Osteoblast (primary cell): ENCODE measurements around the gene SMC6. TPM values are rescaled to one million over a fixed set of nuclear protein-coding genes. Genes with fewer than 3 reads are reported as not detected.
A peak's percentile ranks its signal among the peaks of the same experiment; 100 is the strongest.

ENCODE experiments used
- DNase-seq: peaks from one replicate; pipeline ENCODE4 v3.0.0; 2011; ENCODE audit warnings: low spot score, mixed read lengths; ENCODE audit not compliant: insufficient read length; ENCODE audit errors: missing footprints
- H2AFZ ChIP-seq: 2 replicates; pipeline ENCODE4 v1.6.0; 2011; ENCODE audit warnings: mild to moderate bottlenecking, low read length
- H3K27ac ChIP-seq: 2 replicates; pipeline ENCODE4 v1.5.1; 2011; ENCODE audit warnings: mild to moderate bottlenecking, low read depth, low read length, moderate library complexity
- H3K27me3 ChIP-seq: 2 replicates; pipeline ENCODE4 v1.6.0; 2012; ENCODE audit warnings: mild to moderate bottlenecking, control low read depth, inconsistent platforms, low read length, moderate library complexity; ENCODE audit not compliant: insufficient read depth
- H3K36me3 ChIP-seq: 2 replicates; pipeline ENCODE4 v1.5.1; 2011; ENCODE audit warnings: mild to moderate bottlenecking, low read length, control low read depth, moderate library complexity; ENCODE audit not compliant: insufficient read depth
- H3K4me1 ChIP-seq: 2 replicates; pipeline ENCODE4 v1.5.1; 2011; ENCODE audit warnings: mild to moderate bottlenecking, low read length, control low read depth, moderate library complexity; ENCODE audit not compliant: insufficient read depth
- H3K4me2 ChIP-seq: 2 replicates; pipeline ENCODE4 v1.6.0; 2011; ENCODE audit warnings: mild to moderate bottlenecking, low read length; ENCODE audit not compliant: insufficient read depth
- H3K4me3 ChIP-seq: fragments of 200-600 bp; sonication (generic); 3 replicates; pipeline ENCODE4 v1.5.1; 2012; ENCODE audit warnings: mild to moderate bottlenecking, low read length, inconsistent platforms; ENCODE audit not compliant: insufficient read depth
- H3K79me2 ChIP-seq: 2 replicates; pipeline ENCODE4 v1.6.0; 2012; ENCODE audit warnings: mild to moderate bottlenecking, low read length, control low read depth, inconsistent platforms; ENCODE audit not compliant: insufficient read depth
- H3K9me3 ChIP-seq: 2 replicates; pipeline ENCODE4 v1.5.1; 2011; ENCODE audit warnings: low read depth, low read length, control low read depth
- H4K20me1 ChIP-seq: 2 replicates; pipeline ENCODE4 v1.6.0; 2012; ENCODE audit warnings: mild to moderate bottlenecking, low read length, control low read depth; ENCODE audit not compliant: insufficient read depth
- CTCF ChIP-seq: IDR thresholded peaks from 2 replicates; pipeline ENCODE4 v1.5.1; 2011; ENCODE audit warnings: mild to moderate bottlenecking, low read depth, low read length, moderate library complexity; ENCODE audit errors: extremely low read depth
- total RNA-seq: library from RNA; depleted of rRNA; stranded (reverse); fragments of >200 nt; gene quantifications from 2 replicates; pipeline ENCODE4 v1.2.3, GENCODE V29; 2012

The SMC6 gene
- total RNA-seq = 22.4 and 25.3 TPM in 2 replicates

GRCh38 chr2:17753803-17754663 lies at the start of gene SMC6, which contains the start of gene GEN1:
Gene SMC6, minus strand, starts transcription at chr2:17753810. Its CDS starts 7,864 bp downstream, at chr2:17745946.
Gene GEN1, plus strand, starts transcription at chr2:17754138. Its CDS starts 5,806 bp downstream, at chr2:17759944.
- Histone ChIP-seq H3K4me1 (peaks cover 39% of the 10 kb centered on the region), H3K36me3 (no peaks in the 10 kb centered on the region), H3K27ac (peak within 1 kb of the TSS; percentile 92), H2AFZ (peak within 1 kb of the TSS; percentile 88), H3K79me2 (peaks cover 86% of the 10 kb centered on the region), H4K20me1 (no peaks in the 10 kb centered on the region), H3K4me2 (peak within 1 kb of the TSS; percentile 97), H3K27me3 (no peaks in the 10 kb centered on the region), H3K4me3 (peak within 1 kb of the TSS; percentile 94), H3K9me3 (no peaks in the 10 kb centered on the region)
- peak; percentile 98 for DNase-seq
- no peak for TF ChIP-seq CTCF

- Histone ChIP-seq H3K36me3 (no peaks in the 10 kb centered on the region), H3K4me1 (no peaks in the 10 kb centered on the region), H3K9me3 (no peaks in the 10 kb centered on the region), H3K4me3 (no peak overlapping the region), H4K20me1 (no peaks in the 10 kb centered on the region), H2AFZ (no peak overlapping the region), H3K27ac (no peak overlapping the region), H3K4me2 (no peak overlapping the region), H3K79me2 (no peaks in the 10 kb centered on the region), H3K27me3 (peaks cover 5% of the 10 kb centered on the region)
- no peak for DNase-seq
- TF ChIP-seq CTCF = no peak
Measured at GRCh38 chr2:17800693-17801458, 47.3 kb upstream of the SMC6 start.

DNA sequence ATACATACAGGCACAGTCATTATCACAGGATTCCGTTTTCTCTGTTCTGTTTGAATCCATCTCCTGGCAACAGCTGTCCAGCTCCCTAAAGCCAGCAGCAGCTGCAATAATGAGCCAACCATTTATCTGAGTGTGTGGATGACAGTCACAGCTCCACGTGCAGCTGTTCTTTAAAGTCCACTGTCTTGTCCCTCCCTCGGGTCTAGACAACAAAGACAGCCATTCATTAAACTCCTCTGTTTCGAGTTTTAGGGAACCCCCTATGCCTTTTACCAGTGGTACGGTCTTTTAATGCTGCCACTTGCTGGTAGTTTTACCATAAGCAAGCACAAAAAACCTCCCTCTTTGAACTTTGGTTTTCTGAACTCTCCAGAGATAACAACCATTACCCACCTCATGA lies 46.6 kb upstream of the SMC6 start:
- H3K27me3 ChIP-seq = peaks cover 5% of the 10 kb centered on the region
- no peak for DNase-seq

More for the DNA sequence above, 46.6 kb upstream of the SMC6 start:
- Histone ChIP-seq H2AFZ (no peak overlapping the region), H3K36me3 (no peaks in the 10 kb centered on the region), H3K79me2 (no peaks in the 10 kb centered on the region), H3K9me3 (no peaks in the 10 kb centered on the region), H3K4me2 (no peak overlapping the region), H3K4me1 (no peaks in the 10 kb centered on the region), H3K27ac (no peak overlapping the region), H4K20me1 (no peaks in the 10 kb centered on the region), H3K4me3 (no peak overlapping the region)
- no peak for TF ChIP-seq CTCF
